SK-N-SH treated with all-trans-retinoic acid at 6 μM for 48 hours (cell line): ENCODE measurements around the gene RNASEH2B.

Source experiments
- ATAC-seq: fragments of 200-7000 bp; cut with Tn5 transposase; 3 replicates; pipeline ENCODE4 v1.9.1; 2020; ENCODE audit warnings: mild to moderate bottlenecking, moderate library complexity
- ARNTL ChIP-seq: fragments of 450-650 bp; formaldehyde crosslinking; IDR thresholded peaks from 2 replicates; pipeline ENCODE4 v1.5.0; 2020; ENCODE audit warnings: low read depth, mild to moderate bottlenecking, moderate library complexity, borderline replicate concordance
- BACH2 ChIP-seq: fragments of 250-450 bp; sonication (Bioruptor Pico); IDR thresholded peaks from 2 replicates; pipeline ENCODE4 v1.9.0; 2021; ENCODE audit warnings: mild to moderate bottlenecking, borderline replicate concordance
- ESRRG ChIP-seq: fragments of 250-450 bp; sonication (Bioruptor Pico); IDR thresholded peaks from 2 replicates; pipeline ENCODE4 v1.6.1; 2021; ENCODE audit warnings: mild to moderate bottlenecking
- GLIS3 ChIP-seq: fragments of 250-450 bp; sonication (Bioruptor Pico); IDR thresholded peaks from 2 replicates; pipeline ENCODE4 v1.5.0; 2020; ENCODE audit warnings: mild to moderate bottlenecking, moderate library complexity
- ISL1 ChIP-seq: fragments of 250-450 bp; sonication (Bioruptor Pico); IDR thresholded peaks from 2 replicates; pipeline ENCODE4 v2.1.2; 2022; ENCODE audit warnings: mild to moderate bottlenecking, moderate library complexity
- OSR1 ChIP-seq: fragments of 250-450 bp; sonication (Bioruptor Pico); IDR thresholded peaks from 2 replicates; pipeline ENCODE4 v1.8.0; 2022; ENCODE audit warnings: moderate library complexity, mild to moderate bottlenecking, inconsistent platforms
- POU6F1 ChIP-seq: fragments of 250-450 bp; sonication (Bioruptor Pico); IDR thresholded peaks from 2 replicates; pipeline ENCODE4 v1.8.0; 2021; ENCODE audit warnings: low read depth, mild to moderate bottlenecking, moderate library complexity, borderline replicate concordance
- PPARA ChIP-seq: fragments of 250-450 bp; sonication (Bioruptor Pico); IDR thresholded peaks from 2 replicates; pipeline ENCODE4 v1.5.0; 2020; ENCODE audit warnings: mild to moderate bottlenecking, borderline replicate concordance
- RARB ChIP-seq: fragments of 250-450 bp; sonication (Bioruptor Pico); IDR thresholded peaks from 2 replicates; pipeline ENCODE4 v1.8.0; 2021; ENCODE audit warnings: mild to moderate bottlenecking, moderate library complexity
- SNAI2 ChIP-seq: fragments of 250-450 bp; sonication (Bioruptor Pico); IDR thresholded peaks from 2 replicates; pipeline ENCODE4 v1.5.0; 2020; ENCODE audit warnings: mild to moderate bottlenecking, moderate library complexity
- TCF4 ChIP-seq: fragments of 250-450 bp; sonication (Bioruptor Pico); IDR thresholded peaks from 2 replicates; pipeline ENCODE4 v1.8.0; 2021; ENCODE audit warnings: mild to moderate bottlenecking, moderate library complexity, borderline replicate concordance
- TOX ChIP-seq: fragments of 250-450 bp; sonication (Bioruptor Pico); IDR thresholded peaks from 2 replicates; pipeline ENCODE4 v1.8.0; 2021; ENCODE audit warnings: mild to moderate bottlenecking, moderate library complexity, borderline replicate concordance
- ZFP3 ChIP-seq: fragments of 250-450 bp; sonication (Bioruptor Pico); IDR thresholded peaks from 2 replicates; pipeline ENCODE4 v1.5.0; 2020; ENCODE audit warnings: mild to moderate bottlenecking, moderate library complexity
- ZFP30 ChIP-seq: fragments of 450-650 bp; formaldehyde crosslinking; IDR thresholded peaks from 2 replicates; pipeline ENCODE4 v1.5.0; 2022; ENCODE audit warnings: mild to moderate bottlenecking, moderate library complexity
- ZNF565 ChIP-seq: fragments of 450-650 bp; formaldehyde crosslinking; conservative IDR thresholded peaks from 2 replicates; pipeline ENCODE4 v1.5.0; 2020; ENCODE audit warnings: low read depth, mild to moderate bottlenecking, moderate library complexity
- ZNF70 ChIP-seq: fragments of 450-650 bp; formaldehyde crosslinking; IDR thresholded peaks from 2 replicates; pipeline ENCODE4 v1.5.0; 2020; ENCODE audit warnings: mild to moderate bottlenecking, moderate library complexity
- ZNF8 ChIP-seq: fragments of 450-650 bp; formaldehyde crosslinking; IDR thresholded peaks from 2 replicates; pipeline ENCODE4 v1.5.0; 2020; ENCODE audit warnings: mild to moderate bottlenecking, moderate library complexity
- TF ChIP-seq, protein P1 (sequence below): fragments of 250-450 bp; sonication (Bioruptor Pico); IDR thresholded peaks from 2 replicates; pipeline ENCODE4 v1.8.0; 2020; ENCODE audit warnings: mild to moderate bottlenecking, moderate library complexity, borderline replicate concordance
- TF ChIP-seq, protein P2 (sequence below): fragments of 250-450 bp; sonication (Bioruptor Pico); IDR thresholded peaks from 2 replicates; pipeline ENCODE4 v1.5.1; 2020; ENCODE audit warnings: low read depth, mild to moderate bottlenecking, moderate library complexity

The RNASEH2B gene

DNA sequence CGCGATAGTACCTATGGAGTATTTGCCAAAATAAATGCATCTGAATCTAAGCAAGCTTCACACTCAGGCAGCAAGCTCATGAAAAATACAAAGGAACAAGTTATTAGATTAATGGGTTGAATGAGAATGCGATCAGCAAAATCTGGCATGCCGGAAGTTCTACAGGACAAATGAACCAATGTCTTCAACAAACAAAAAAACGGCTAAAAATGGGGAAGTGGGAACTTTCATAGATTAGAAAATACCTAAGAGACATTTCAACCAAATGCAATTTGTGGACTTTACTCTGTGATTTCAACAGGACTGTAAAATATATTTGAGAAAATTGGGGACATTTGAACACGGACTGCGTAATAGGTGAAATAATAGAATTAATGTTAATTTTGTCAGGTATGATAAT lies 22.4 kb upstream of the RNASEH2B start:
- ATAC-seq: no peak
- TF ChIP-seq ISL1: no peak

GRCh38 chr13:50888362-50888761 lies 21.2 kb upstream of the RNASEH2B start:
- no peak for ATAC-seq
- no peak for TF ChIP-seq ISL1
- TF ChIP-seq, all 23 proteins: peak for 0

- no peak for ATAC-seq
- no peak for TF ChIP-seq PPARA (CRISPR knock-in tag)
- no peak for TF ChIP-seq ZFP3
- TF ChIP-seq OSR1 (CRISPR knock-in tag): no peak
- TF ChIP-seq, protein P1, sequence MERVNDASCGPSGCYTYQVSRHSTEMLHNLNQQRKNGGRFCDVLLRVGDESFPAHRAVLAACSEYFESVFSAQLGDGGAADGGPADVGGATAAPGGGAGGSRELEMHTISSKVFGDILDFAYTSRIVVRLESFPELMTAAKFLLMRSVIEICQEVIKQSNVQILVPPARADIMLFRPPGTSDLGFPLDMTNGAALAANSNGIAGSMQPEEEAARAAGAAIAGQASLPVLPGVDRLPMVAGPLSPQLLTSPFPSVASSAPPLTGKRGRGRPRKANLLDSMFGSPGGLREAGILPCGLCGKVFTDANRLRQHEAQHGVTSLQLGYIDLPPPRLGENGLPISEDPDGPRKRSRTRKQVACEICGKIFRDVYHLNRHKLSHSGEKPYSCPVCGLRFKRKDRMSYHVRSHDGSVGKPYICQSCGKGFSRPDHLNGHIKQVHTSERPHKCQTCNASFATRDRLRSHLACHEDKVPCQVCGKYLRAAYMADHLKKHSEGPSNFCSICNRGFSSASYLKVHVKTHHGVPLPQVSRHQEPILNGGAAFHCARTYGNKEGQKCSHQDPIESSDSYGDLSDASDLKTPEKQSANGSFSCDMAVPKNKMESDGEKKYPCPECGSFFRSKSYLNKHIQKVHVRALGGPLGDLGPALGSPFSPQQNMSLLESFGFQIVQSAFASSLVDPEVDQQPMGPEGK (CRISPR knock-in tag): no peak
- TF ChIP-seq ZNF565 (CRISPR knock-in tag): no peak
- TF ChIP-seq, all 23 proteins: peak for 0
These were observed 20.3 kb upstream of the RNASEH2B start for GRCh38 chr13:50889317-50889716.

DNA sequence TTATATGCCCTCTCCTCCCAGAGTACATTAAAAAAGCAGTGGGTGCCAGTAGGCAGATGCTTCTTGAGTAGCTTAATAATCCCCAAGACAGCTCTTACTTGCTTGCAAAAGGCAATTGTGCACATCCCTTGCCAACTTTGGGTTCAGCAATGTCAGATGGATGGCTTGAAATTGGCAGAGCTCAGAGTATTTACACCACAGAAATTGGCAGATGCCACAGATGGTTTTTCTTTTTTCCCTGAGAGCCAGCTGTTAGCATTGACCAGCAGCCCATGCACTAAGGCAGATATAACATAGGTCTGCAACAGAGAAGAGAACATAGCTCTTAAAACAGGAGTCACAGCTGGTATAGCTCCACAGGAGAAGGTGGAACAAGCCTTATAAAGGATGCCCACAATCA lies 18.4 kb upstream of the RNASEH2B start:
- no peak for ATAC-seq
- TF ChIP-seq TOX: no peak
- no peak for TF ChIP-seq ARNTL (CRISPR knock-in tag)
- TF ChIP-seq TCF4 (CRISPR knock-in tag): no peak
- no peak for TF ChIP-seq ZFP30
- TF ChIP-seq ESRRG: no peak
- TF ChIP-seq SNAI2 (CRISPR knock-in tag): no peak
- no peak for TF ChIP-seq ZNF70 (CRISPR knock-in tag)
- TF ChIP-seq ZNF565 (CRISPR knock-in tag): no peak
- TF ChIP-seq, protein P1 (CRISPR knock-in tag): no peak
- no peak for TF ChIP-seq ISL1
- no peak for TF ChIP-seq ZFP3
- no peak for TF ChIP-seq ZNF8 (CRISPR knock-in tag)
- TF ChIP-seq, all 23 proteins: peak for 0

DNA sequence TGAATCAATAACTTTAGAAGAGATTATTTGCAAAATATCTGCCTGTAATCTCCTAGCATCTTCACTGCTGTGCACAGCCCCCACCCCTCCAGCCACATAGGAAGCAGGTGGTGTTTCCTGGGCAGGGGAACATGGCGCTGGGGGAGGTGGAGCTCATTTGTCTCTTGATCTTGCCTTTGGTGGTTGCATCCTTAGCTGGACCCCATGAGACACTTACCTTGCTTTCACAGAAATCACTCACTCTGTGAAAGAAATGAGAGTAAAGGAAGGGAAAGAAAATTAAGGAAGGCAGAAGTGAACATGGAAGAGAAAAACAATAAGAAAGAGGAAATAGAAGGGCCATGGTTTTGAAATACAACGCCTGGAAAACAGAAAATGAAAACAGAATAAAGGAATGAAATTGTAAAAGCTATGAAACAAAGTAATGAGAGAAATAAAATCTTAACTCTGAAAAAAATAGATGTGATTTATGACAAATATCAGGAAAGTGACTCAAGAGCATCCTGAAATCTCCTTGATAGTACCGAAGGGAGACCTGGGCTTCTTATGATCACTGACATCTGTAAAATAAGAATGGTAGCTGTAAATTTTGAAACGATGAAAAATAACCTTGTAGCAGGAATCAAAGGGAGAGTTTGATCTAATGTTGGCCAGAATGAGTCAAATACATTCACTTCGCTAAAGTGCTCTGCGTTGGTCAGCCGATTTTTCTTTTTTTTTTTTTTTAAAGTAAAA lies 17.2 kb upstream of the RNASEH2B start:
- ATAC-seq: no peak
- TF ChIP-seq GLIS3 (CRISPR knock-in tag) (no peak), ZNF565 (CRISPR knock-in tag) (no peak), RARB (CRISPR knock-in tag) (no peak), POU6F1 (CRISPR knock-in tag) (no peak), ISL1 (no peak), ARNTL (CRISPR knock-in tag) (no peak), ZNF70 (CRISPR knock-in tag) (no peak), TCF4 (CRISPR knock-in tag) (no peak), PPARA (CRISPR knock-in tag) (no peak), SNAI2 (CRISPR knock-in tag) (no peak), TOX (no peak)

DNA sequence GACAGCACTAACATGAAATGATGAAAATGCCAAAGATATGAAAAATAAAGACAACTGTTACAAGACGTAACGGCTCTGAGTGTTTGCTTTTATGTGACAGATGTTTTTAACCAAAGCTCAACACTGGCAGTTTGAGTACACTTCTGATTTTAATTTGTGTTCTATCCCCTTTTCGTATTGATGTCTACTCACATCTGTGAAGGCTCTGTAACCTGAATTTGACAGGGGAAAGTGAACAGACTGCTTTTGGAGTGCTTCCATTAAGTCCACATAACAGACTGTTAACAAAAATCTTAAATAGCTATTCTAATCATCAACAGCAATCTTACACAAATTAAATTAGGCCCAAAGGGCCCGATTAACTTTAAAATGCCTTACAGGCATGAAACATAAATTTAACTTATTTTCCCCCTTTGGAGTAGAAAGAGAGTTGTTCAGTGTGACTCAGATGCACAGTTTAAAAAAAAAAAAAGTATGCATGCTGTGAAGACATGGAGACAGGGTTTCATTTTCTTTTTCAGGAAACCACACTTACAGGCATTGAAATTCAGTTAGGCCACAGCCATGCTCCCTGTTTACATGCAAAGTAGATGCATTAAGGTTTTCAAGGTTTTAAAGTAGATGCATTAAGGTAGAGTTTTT lies 16.3 kb upstream of the RNASEH2B start:
- ATAC-seq: peak; percentile 95
- TF ChIP-seq POU6F1 (CRISPR knock-in tag) (no peak), PPARA (CRISPR knock-in tag) (no peak), ISL1 (peak; percentile 98), ZNF565 (CRISPR knock-in tag) (0 out of 2 replicates have a peak, but pooled peaks have one; percentile 20), RARB (CRISPR knock-in tag) (no peak), BACH2 (CRISPR knock-in tag) (no peak), ARNTL (CRISPR knock-in tag) (no peak), ZNF70 (CRISPR knock-in tag) (no peak), SNAI2 (CRISPR knock-in tag) (peak; percentile 38; the same call in 1 of the 2 replicates), ESRRG (no peak)
- TF ChIP-seq, protein P2, sequence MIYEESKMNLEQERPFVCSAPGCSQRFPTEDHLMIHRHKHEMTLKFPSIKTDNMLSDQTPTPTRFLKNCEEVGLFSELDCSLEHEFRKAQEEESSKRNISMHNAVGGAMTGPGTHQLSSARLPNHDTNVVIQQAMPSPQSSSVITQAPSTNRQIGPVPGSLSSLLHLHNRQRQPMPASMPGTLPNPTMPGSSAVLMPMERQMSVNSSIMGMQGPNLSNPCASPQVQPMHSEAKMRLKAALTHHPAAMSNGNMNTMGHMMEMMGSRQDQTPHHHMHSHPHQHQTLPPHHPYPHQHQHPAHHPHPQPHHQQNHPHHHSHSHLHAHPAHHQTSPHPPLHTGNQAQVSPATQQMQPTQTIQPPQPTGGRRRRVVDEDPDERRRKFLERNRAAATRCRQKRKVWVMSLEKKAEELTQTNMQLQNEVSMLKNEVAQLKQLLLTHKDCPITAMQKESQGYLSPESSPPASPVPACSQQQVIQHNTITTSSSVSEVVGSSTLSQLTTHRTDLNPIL (CRISPR knock-in tag): peak; percentile 74; the same call in 1 of the 2 replicates
- TF ChIP-seq, protein P1 (CRISPR knock-in tag): 0 out of 2 replicates have a peak, but pooled peaks have one; percentile 44
